ENCODE data around the gene FUT9.

Gene FUT9

GRCh38 chr6:96066376-96066775 lies 50.6 kb downstream of the FUT9 start:
- H3K27ac ChIP-seq, result no peak overlapping the region
- TF ChIP-seq CTCF (conservative IDR thresholded peaks at IDR 0.05), result no peak

GRCh38 chr6:96073555-96073954 lies 57.8 kb downstream of the FUT9 start:
- no peak overlapping the region for H3K27ac ChIP-seq
- TF ChIP-seq CTCF (conservative IDR thresholded peaks at IDR 0.05), result no peak

DNA sequence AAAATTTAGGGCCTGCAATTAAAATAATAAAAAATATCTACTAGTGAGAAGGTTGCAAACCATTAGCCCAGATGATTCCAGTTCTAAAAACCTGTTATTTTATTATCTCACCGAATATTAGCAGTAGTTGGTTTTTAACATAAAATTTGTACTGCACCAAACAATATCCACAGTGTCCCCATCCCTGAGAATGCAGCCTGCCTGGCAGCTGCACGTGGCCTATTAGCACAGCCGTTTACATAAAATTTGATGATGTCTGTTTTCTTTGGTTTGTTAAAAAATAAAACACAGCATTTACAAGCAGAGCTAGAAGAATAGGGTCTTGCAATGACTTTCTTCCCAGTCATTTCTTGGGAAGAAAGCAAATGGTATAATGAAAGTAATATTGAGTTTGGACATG lies 58.2 kb downstream of the FUT9 start:
- no peak overlapping the region for H3K27ac ChIP-seq
- TF ChIP-seq CTCF (conservative IDR thresholded peaks at IDR 0.05), result no peak

DNA sequence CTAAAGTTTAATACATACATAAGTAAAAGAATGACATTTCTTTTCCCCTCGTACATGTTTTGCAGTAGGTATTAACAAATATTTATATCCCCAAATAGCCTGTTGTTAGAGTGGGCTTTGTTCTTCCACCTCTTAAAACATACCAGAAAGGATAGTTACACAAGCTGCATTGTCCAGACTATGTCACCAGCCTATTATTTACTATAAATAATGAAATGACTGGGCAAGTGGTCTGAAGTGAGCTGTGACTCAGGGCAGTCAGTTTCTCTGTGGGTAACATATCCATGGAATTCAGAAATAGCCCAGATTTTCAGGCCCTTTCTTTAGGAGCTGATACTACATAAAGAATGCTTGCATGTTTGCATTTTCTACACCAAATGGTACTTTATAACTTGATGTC lies 60.1 kb downstream of the FUT9 start:
- no peak overlapping the region for H3K27ac ChIP-seq
- no peak for TF ChIP-seq CTCF (conservative IDR thresholded peaks at IDR 0.05)

- no peak overlapping the region for H3K27ac ChIP-seq
- TF ChIP-seq CTCF (conservative IDR thresholded peaks at IDR 0.05), result no peak
Measured at GRCh38 chr6:96086745-96087144, 71.0 kb downstream of the FUT9 start.

DNA sequence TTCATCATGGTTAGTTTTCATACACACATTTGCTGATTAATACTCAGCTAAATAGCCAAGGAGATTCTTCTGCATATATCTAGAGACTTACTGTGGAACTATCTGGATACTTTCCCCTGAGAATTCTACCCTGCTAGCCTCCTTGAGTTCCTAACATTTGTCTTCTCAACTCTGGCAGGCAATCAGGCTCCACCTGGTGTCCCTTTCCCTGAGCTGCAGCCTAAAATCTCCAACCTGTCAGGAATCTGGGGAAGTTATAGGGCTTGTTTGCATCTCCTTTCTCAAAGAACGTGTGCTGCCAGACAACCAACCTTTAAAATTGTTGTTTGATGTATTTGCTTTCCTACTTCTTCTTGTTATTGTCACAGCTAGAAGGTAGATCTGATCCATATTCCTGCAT lies 73.4 kb downstream of the FUT9 start:
- peak; percentile 74 for TF ChIP-seq CTCF (conservative IDR thresholded peaks at IDR 0.05)
- H3K27ac ChIP-seq, result no peak overlapping the region

- H3K27ac ChIP-seq, result no peak overlapping the region
- TF ChIP-seq CTCF (conservative IDR thresholded peaks at IDR 0.05), result no peak
Measured at GRCh38 chr6:96094077-96094476, 78.3 kb downstream of the FUT9 start.

DNA sequence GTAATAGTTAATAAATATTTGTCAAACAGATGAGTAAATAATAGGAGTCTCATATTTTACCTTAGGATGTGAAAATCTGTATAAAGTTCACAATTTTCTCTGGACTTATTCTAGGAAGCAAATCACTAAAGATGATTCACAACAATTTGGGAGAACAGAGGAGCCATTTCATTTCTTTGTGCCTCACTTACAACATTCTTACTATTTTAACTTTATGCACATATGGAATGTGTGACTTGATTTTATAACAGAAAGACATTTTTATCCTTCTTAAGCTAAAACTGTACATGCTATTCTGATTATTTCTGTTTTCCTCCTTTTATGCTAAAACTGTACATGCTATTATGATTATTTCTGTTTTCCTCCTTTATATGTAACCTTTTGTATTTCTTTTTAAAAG lies 83.3 kb downstream of the FUT9 start:
- no peak overlapping the region for H3K27ac ChIP-seq
- TF ChIP-seq CTCF (conservative IDR thresholded peaks at IDR 0.05), result no peak
